NT2/D1 (cell line): ENCODE results near the gene VRK3.

Experiments used
- DNase-seq: peaks from one replicate; pipeline ENCODE4 v3.0.0-alpha.2; 2011; ENCODE audit warnings: low read depth, low spot score
- H3K27me3 ChIP-seq: 2 replicates; pipeline ENCODE4 v1.6.0; 2011; ENCODE audit warnings: mild to moderate bottlenecking; ENCODE audit not compliant: insufficient read length, insufficient read depth
- H3K36me3 ChIP-seq: 2 replicates; pipeline ENCODE4 v1.6.1; 2011; ENCODE audit warnings: mild to moderate bottlenecking, low read length, mixed read lengths; ENCODE audit not compliant: insufficient read depth, insufficient read length
- H3K4me1 ChIP-seq: 2 replicates; pipeline ENCODE4 v1.5.1; 2011; ENCODE audit not compliant: insufficient read depth, insufficient read length
- H3K4me3 ChIP-seq: 2 replicates; pipeline ENCODE4 v1.5.1; 2011; ENCODE audit warnings: low read depth; ENCODE audit not compliant: insufficient read length
- H3K9ac ChIP-seq: 2 replicates; pipeline ENCODE4 v1.6.0; 2011; ENCODE audit warnings: low read depth; ENCODE audit not compliant: insufficient read length
- H3K9me3 ChIP-seq: 2 replicates; pipeline ENCODE4 v1.5.1; 2011; ENCODE audit warnings: mild to moderate bottlenecking, low read length; ENCODE audit not compliant: insufficient read depth
- SUZ12 ChIP-seq: IDR thresholded peaks from 2 replicates; pipeline ENCODE4 v1.6.1; 2011; ENCODE audit not compliant: insufficient read length, insufficient read depth; ENCODE audit errors: extremely low read depth
- YY1 ChIP-seq: IDR thresholded peaks from 2 replicates; pipeline ENCODE4 v1.6.1; 2011; ENCODE audit not compliant: insufficient read length, insufficient read depth
- ZNF274 ChIP-seq: IDR thresholded peaks from 2 replicates; pipeline ENCODE4 v1.6.1; 2011; ENCODE audit warnings: mild to moderate bottlenecking, low read depth, low read length

Gene VRK3

GRCh38 chr19:50007947-50008346, 17.2 kb downstream of the VRK3 start:
- H3K27me3 ChIP-seq, result no peaks in the 10 kb centered on the region
- no peak for DNase-seq
- no peak overlapping the region for H3K4me3 ChIP-seq
- H3K9ac ChIP-seq, result no peak overlapping the region
- TF ChIP-seq YY1 (no peak), ZNF274 (no peak), SUZ12 (no peak)
- peaks cover 45% of the 10 kb centered on the region for H3K36me3 ChIP-seq
- no peaks in the 10 kb centered on the region for H3K9me3 ChIP-seq
- peaks cover 6% of the 10 kb centered on the region for H3K4me1 ChIP-seq

DNA sequence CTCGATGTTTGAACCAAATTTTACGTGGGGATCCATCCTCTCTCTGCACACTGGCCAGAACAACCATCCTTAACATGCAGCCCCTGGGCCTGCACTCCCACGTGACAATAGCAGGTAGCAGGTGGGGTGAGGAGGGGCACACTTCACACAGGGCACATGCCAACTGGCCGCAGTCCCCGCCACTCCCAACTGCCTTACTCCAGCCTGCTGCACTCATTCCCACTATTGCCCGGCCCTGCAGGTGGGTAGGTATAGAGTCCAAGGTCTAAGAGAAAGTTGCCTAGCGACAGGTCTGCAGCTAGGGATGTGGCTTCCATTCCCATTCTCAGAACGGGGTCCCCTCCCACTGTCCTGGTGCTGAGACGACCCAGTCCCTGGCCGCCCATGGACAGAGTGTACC, 18.0 kb downstream of the VRK3 start:
- Histone ChIP-seq H3K4me3 (no peak overlapping the region), H3K4me1 (peaks cover 6% of the 10 kb centered on the region), H3K27me3 (no peaks in the 10 kb centered on the region), H3K36me3 (peaks cover 47% of the 10 kb centered on the region), H3K9ac (no peak overlapping the region), H3K9me3 (no peaks in the 10 kb centered on the region)
- TF ChIP-seq SUZ12 (no peak), YY1 (no peak), ZNF274 (no peak)
- no peak for DNase-seq

- DNase-seq, result no peak
- TF ChIP-seq YY1 (no peak), SUZ12 (no peak), ZNF274 (no peak)
- H3K36me3 ChIP-seq, result peaks cover 62% of the 10 kb centered on the region
Measured at GRCh38 chr19:50005428-50005827, 19.7 kb downstream of the VRK3 start.

GRCh38 chr19:50003810-50004419, 21.3 kb downstream of the VRK3 start:
- no peak for DNase-seq
- no peaks in the 10 kb centered on the region for H3K9me3 ChIP-seq
- H3K4me3 ChIP-seq, result no peak overlapping the region
- peaks cover 76% of the 10 kb centered on the region for H3K36me3 ChIP-seq
- H3K4me1 ChIP-seq, result peaks cover 6% of the 10 kb centered on the region
- TF ChIP-seq ZNF274, result no peak
- TF ChIP-seq SUZ12, result no peak
- no peak for TF ChIP-seq YY1
- no peak overlapping the region for H3K9ac ChIP-seq
- no peaks in the 10 kb centered on the region for H3K27me3 ChIP-seq

More at GRCh38 chr19:50005428-50005827, 19.7 kb downstream of the VRK3 start:
- no peaks in the 10 kb centered on the region for H3K9me3 ChIP-seq
- H3K4me1 ChIP-seq, result peaks cover 6% of the 10 kb centered on the region
- H3K4me3 ChIP-seq, result no peak overlapping the region
- H3K9ac ChIP-seq, result no peak overlapping the region
- no peaks in the 10 kb centered on the region for H3K27me3 ChIP-seq

GRCh38 chr19:50003254-50003788, 21.9 kb downstream of the VRK3 start:
- no peak overlapping the region for H3K4me3 ChIP-seq
- peaks cover 74% of the 10 kb centered on the region for H3K36me3 ChIP-seq
- H3K4me1 ChIP-seq, result peaks cover under 1% of the 10 kb centered on the region
- TF ChIP-seq YY1, result no peak
- TF ChIP-seq SUZ12, result no peak
- no peak for TF ChIP-seq ZNF274
- no peak for DNase-seq
- H3K27me3 ChIP-seq, result no peaks in the 10 kb centered on the region
- H3K9me3 ChIP-seq, result no peaks in the 10 kb centered on the region
- H3K9ac ChIP-seq, result no peak overlapping the region

GRCh38 chr19:50002386-50002960, 22.7 kb downstream of the VRK3 start:
- no peaks in the 10 kb centered on the region for H3K4me1 ChIP-seq
- no peak for DNase-seq
- TF ChIP-seq ZNF274, result no peak
- no peak for TF ChIP-seq YY1
- TF ChIP-seq SUZ12, result no peak
- no peak overlapping the region for H3K9ac ChIP-seq
- no peak overlapping the region for H3K4me3 ChIP-seq
- H3K27me3 ChIP-seq, result no peaks in the 10 kb centered on the region
- peaks cover 71% of the 10 kb centered on the region for H3K36me3 ChIP-seq
- H3K9me3 ChIP-seq, result no peaks in the 10 kb centered on the region

DNA sequence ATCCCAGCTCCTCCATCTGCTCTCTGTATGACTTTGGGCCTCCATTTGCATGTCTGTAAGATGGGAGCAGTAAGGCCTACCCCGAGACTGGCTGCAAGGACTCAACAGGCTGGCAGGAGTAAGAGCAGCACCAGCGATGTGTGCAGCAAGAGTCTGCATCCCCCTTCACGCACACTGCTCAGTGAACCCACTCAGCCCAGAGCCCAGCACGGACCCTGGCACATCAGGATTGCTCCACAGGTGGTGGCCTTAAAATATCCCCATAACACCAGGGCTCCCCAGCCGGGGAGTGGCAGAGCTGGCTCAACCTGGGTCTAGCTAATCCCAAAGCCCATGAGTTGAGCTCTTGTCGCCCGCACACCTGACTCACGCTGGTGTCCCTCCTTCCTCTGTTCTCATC, 23.4 kb downstream of the VRK3 start:
- DNase-seq, result no peak
- Histone ChIP-seq H3K9ac (no peak overlapping the region), H3K4me1 (no peaks in the 10 kb centered on the region), H3K27me3 (no peaks in the 10 kb centered on the region), H3K36me3 (peaks cover 69% of the 10 kb centered on the region), H3K9me3 (no peaks in the 10 kb centered on the region), H3K4me3 (no peak overlapping the region)
- TF ChIP-seq ZNF274 (no peak), SUZ12 (no peak), YY1 (no peak)
